ENCODE results near the gene HMGA1.

HMGA1 gene

GRCh38 chr6:34223956-34224940, 12.4 kb upstream of the HMGA1 start:
- peak; percentile 98 for DNase-seq (ENCODE audit: low read depth)

DNA sequence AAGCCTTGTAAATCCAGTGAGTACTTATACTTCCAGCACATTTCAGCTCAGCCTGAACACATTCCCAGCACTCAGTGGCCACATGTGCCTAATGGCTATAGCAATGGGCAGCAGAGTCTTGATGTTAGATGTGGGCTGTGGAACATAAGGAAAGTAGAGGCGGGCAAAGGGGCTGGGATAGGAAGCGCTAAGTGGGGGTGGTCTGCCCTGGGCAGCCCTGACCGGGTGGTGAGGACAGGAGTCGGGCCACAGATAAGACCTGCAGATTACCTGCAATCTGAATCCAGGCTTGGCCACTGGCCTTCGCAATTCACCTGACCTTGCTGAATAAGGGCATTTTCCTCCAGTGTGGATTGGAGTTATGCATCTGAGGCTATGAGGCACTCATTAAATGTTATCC, 11.1 kb upstream of the HMGA1 start:
- no peak for DNase-seq (ENCODE audit: low read depth)

DNA sequence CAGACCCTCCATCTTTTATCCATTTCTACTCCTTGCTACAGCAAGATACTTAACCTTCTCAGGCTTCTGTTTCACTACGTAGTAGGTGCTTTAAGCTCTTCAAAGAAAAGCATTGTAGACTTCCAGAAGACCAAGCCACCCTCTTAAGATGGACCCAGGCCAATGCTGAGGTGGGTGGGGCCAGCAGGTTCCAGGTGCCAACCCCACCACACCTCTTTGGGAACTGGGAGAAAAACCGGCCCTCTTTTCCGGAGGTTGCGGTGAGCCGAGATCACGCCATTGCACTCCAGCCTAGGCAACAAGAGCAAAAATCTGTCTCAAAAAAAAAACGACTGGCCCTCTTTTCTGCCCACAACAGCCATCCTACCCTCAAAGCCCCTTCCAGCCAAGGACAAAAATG, 10.6 kb upstream of the HMGA1 start:
- DNase-seq (ENCODE audit: low read depth) = no peak

DNA sequence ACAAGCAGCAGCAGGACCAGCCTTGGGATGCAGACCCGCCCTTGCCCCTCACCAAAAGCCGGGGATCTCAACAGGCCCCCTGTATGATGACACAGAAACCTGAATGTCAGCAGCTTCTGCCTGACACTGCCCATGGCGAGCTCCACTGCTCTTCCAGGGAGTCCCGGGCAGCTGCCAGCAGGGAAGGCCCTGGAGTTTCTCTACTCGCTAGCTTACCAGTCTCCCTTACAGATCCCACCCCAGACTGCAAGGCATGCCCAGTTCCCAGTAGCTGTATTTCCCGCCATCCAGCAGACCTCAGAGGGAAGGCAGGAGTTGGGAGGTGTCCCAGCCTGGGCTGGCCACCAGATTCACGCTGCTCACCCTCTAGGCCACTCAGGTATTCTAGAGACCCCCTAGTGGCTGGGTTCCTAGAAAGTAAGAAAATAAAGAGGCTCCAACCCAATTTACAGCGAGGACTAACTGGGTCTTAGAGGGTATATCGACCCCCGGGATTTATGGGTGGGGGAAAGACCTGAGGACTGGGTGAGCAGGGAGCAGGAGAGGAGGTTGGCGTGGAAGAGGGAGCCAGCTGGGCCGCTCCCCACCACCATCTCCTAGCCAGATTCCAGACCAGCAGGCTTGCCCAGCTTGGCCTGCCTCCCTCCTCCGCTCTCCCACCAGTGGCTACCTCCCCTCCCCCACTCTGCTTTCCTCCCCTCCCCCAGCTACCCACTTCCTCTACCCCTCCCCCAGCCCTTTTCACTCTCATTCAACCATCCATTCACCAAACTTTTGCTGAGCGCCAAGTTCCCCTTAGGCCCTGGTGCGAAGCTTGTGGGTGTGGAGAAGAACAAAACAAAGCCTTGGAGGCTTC, 9.7 kb upstream of the HMGA1 start:
- DNase-seq (ENCODE audit: low read depth) = no peak

GRCh38 chr6:34227761-34228421, 8.8 kb upstream of the HMGA1 start:
- DNase-seq (ENCODE audit: low read depth) = no peak

DNA sequence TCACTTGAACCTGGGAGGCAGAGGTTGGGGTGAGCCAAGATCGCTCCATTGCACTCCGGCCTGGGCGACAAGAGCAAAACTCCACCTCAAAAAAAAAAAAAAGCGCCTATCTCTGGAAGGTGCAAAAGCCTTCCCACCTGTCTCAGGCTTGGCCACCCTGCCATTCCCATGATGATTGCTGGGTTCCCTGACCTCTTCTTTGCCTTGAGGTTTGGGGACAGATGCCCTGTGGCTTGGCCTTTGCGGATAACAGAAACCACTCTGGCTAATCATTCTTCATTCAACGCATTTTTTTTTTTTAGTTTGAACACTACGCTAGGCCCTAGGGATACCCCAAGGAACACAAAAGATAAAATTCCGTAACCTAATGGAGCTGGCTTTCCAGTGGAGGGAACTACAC, 6.8 kb upstream of the HMGA1 start:
- DNase-seq (ENCODE audit: low read depth) = no peak

DNA sequence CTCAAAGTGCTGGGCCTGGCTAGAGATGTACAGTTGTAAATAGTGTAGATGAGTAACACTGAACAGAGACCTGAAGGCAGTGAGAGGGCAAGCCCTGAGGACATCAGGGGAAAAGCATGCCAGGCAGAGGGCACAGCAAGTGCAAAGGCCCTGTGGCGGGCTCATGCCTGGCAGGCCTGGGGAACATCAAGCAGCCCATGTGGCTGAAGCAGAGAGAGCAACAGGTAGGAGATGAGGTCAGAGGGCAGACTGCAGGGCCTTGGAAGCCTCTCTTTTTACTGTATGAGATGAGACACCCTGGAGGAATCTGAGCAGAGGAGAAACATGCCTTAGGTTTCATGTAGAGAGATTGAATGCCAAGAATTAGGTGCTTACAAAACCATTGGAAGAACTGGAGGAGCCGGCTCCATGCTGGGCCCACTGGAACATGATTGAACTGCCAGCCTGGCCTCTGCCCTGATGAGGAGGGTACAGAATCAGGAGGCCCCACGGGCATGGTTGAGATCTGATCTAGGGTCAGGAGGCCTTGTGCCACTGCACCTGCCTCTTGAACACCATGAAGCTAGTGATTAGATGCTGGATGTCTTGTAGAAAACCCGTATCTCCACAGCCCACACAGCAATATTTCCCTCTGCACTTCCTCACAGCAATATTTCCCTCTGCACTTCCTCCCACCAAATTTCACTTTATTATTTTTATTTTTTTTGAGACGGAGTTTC, 5.9 kb upstream of the HMGA1 start:
- peak; percentile 51 for DNase-seq (ENCODE audit: low read depth)

DNA sequence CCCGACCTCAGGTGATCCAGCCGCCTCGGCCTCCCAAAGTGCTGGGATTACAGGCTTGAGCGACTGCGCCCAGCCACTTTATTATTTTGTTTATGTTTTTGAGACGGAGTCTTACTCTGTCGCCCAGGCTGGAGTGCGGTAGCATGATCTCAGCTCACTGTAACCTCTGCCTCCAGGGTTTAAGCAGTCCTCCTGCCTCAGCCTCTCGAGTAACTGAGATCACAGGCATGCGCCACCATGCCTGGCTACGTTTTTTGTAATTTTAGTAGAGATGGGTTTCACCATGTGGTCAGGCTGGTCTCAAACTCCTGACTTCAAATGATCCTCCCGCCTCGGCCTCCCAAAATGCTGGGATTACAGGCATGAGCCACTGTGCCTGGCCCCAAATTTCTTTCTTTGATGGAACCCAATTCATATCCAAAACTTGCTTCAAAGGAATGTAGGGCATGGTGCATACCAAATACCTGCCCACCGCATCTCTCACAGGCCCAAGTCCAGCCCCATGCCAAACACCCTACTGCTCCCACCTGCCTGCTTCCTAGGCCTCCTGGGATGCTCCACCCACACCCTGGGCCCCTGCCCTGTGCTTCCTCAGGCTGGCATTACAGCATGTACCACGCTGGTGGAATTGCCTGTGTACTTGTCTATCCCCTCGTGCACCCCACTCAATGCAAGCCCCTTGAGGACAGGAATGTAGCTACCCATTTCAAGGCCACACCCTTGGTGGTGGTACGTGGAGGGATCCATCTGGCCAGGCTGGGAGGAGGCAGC, 4.9 kb upstream of the HMGA1 start:
- no peak for DNase-seq (ENCODE audit: low read depth)

DNA sequence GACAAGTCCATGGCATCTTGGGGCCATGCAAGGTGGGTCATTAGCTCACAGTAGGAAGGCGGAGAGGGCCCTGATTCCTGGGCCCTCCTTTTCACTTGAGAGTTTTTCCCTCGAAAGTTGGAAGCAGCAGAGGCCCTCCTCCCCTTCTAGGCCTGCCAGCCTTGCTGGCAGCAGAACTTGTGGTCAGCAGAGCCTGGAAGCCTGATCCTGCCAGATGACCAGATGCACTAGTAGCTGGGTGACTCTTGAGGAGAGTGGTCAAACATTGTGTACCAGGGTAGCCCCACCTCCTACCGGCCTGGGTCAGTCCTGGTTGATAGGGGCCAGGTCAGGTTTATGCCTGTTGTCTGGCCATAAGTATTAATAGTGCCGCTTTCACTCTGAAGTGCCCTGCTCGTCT, 3.8 kb upstream of the HMGA1 start:
- DNase-seq (ENCODE audit: low read depth) = no peak

DNA sequence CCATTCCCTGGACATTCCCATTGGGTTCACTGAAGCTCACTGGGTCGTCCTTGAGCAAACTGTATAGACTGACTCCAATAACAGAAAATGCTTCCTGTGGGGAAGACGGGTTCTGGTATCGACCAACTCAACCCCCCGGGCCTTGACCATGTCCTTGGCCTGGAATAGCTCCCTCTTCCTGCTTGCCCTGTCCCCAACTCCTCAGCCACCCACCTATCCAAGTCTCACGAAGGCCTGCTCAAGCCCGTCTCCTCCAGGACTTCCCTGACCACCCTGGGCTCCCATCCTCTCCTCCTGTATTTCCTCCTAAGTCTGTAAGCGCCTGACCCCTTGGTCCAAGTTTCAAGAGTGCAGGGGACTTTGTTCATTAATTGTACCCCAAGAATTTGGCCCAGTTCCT, 2.8 kb upstream of the HMGA1 start:
- no peak for DNase-seq (ENCODE audit: low read depth)

DNA sequence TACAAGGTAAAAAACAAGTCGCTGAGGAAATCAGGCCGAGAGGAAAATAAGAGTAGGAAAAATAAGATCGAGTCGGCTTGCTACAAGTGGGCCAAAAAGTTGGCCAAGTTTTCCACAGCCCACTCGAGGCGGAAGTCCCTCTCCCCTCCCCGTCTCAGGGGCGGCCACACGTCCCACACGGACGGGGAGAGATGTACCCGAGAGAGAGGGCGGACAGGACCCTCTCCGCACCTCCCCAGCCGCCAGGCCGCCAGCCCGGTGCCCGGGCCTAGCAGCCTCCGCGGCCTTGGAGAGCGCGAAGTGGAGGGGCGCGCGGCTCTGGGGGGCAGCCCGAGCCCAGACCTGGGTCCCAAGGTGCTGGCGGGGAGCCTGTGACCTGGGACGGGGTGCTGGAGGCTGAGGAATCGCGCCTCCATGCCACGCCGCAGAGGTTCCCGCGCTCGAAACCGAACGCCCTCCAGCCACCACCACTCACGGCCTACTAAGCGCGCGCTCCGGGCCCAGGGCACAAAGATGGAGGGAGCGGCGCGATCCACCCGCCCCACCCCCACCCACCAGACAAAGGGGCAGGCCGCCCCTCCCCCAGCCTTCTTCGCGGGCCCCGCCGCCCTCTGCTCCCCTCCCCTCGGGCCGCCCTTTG, 1.9 kb upstream of the HMGA1 start:
- DNase-seq (ENCODE audit: low read depth) = no peak

- DNase-seq (ENCODE audit: low read depth) = peak; percentile 98
Observed at GRCh38 chr6:34235307-34236130, 1.2 kb upstream of the HMGA1 start.

DNA sequence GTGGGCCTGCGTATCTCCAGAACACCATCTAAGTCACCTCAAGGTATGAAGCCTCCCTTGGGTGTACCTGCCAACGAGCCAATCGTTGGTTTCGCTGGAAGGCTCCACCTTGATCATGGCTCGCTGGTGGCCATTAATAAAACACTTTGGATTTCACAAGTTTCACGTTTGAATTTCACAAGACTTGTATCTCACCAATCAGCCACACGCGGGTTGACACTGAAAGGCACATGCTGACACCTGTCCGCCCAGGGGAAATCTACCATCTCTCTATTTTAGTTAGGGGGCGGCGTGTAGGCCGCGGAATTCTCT, 586 bp upstream of the HMGA1 start:
- peak; percentile 58 for DNase-seq (ENCODE audit: low read depth)

DNA sequence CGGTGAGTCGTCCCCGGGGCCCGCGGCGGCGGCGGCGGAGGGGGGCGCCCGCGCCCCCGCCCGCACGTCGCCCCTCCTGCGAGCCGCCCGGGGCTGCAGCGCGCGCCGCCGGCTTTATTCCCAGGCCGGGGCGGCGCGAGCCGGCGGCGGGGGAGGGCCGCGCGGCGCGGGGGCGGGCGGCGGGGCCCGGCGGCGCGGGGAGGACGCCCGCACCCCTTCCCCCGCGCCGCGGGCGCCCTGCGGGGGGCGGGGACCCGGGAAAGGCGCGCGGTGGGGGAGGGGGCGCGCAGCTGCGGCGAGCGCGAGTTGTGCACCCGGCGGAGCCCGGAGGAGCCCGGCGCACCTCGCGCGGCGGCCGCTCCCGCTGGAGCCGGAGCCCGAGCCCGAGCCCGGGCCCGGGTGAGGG, 646 bp downstream of the HMGA1 start:
- peak; percentile 37 for DNase-seq (ENCODE audit: low read depth)

- DNase-seq (ENCODE audit: low read depth) = peak; percentile 80
Observed at GRCh38 chr6:34237722-34238584, 1.3 kb downstream of the HMGA1 start.

DNA sequence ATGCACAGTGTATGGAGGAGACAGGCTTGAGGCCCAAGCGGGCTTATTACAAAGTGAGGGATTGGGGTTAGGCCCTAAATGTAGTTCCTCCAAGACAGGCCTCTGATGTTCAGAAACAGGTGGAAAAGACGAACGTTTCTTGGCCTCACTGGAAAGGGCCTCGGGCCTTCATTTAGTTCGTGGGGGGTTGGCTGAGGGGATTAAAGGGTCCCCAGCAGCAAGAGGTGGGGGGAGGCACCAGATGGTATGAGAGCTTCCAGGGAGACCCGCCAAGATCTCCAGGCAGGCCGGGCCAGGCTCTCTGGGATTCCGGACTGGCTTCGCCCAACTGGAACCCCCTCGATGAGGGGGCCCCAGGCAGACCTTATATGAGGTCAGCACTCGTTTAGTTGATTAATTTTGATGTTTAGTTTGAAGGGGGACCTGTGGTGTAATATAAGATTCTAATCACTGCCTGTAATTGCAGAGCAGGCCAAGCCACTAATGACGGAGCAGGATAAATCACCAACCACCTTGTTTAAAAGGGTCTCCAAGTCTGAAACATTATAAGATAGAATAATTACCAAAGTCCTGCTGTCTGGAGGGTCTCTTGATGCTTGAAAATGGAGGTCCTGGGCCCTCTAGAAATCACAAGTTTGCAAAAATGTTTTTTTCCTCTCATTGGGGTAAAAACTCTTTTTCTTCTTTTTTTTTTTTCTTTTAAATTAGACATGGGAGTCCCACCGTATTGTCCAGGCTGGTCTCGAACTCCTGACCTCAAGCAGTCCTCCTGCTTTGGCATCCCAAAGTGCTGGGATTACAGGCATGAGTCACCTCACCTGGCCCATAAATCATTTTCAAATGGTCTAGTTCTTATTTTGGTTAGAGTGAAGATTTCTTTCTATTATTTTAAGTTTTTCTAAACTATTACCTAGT, 2.2 kb downstream of the HMGA1 start:
- peak; percentile 52 for DNase-seq (ENCODE audit: low read depth)

DNA sequence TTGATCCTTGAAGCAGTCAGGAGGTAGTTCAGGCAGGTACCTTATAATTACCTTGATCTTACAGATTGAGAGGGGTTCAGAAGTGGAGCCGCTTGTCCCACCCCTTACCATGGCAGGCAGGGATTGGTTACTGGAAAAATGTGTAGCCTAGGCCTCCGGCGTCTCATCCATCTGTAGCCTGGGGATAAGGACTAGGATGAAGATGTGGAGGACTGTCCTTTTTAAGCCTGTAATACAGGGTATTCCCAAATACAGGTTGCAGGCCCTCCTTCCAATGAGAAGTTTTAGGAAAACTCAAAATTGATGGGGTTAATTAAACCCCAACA, 2.8 kb downstream of the HMGA1 start:
- DNase-seq (ENCODE audit: low read depth) = peak; percentile 40

DNA sequence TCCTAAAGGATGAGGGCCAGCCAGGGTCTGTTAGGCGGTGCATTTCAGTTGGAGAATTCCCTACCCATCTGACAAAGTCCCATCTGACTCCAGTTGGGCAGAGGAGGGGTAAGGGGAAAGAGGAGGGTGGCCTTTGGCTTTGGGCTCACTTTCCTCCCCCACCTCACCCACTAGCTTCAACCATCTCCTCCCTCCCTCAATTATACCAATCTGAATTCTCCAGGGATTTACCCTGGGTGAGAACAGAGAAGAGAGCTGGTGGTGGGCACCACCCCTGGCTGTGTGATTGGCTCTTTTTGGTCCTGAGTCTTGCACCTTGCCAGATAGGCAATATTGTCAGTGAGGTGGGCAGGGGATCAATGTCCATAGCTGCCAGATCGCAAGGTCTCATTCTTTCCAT, 3.2 kb downstream of the HMGA1 start:
- DNase-seq (ENCODE audit: low read depth) = no peak
